GM12874 (cell line): ENCODE data around the gene FAM120B.

ENCODE experiments used
- TF ChIP-seq, protein P1 (sequence below): IDR thresholded peaks from 2 replicates; pipeline ENCODE4 v1.5.1; 2011; ENCODE audit warnings: low read depth, mild to moderate bottlenecking, control low read depth, low read length, moderate library complexity; ENCODE audit not compliant: insufficient read depth

Gene FAM120B

DNA sequence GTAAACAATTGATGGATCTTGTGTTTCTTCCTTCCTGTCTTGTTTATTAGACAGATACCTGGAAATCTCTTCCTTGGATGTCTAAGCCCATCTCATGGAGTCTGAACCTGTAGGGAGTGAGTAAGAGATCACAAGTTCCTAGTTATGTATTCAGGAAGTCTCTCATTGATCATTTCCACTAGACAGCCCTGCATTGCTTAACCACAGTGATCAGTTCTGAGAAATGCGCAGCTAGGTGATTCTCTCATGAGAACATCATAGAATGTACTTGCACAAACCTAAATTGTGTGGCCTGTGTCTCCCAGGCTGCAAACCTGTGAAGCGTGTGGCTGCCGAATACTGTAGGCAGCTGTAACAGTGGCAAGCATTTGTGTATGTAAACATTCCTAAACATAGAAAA lies 39.1 kb downstream of the FAM120B start:
- TF ChIP-seq, protein P1, sequence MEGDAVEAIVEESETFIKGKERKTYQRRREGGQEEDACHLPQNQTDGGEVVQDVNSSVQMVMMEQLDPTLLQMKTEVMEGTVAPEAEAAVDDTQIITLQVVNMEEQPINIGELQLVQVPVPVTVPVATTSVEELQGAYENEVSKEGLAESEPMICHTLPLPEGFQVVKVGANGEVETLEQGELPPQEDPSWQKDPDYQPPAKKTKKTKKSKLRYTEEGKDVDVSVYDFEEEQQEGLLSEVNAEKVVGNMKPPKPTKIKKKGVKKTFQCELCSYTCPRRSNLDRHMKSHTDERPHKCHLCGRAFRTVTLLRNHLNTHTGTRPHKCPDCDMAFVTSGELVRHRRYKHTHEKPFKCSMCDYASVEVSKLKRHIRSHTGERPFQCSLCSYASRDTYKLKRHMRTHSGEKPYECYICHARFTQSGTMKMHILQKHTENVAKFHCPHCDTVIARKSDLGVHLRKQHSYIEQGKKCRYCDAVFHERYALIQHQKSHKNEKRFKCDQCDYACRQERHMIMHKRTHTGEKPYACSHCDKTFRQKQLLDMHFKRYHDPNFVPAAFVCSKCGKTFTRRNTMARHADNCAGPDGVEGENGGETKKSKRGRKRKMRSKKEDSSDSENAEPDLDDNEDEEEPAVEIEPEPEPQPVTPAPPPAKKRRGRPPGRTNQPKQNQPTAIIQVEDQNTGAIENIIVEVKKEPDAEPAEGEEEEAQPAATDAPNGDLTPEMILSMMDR, result no peak

DNA sequence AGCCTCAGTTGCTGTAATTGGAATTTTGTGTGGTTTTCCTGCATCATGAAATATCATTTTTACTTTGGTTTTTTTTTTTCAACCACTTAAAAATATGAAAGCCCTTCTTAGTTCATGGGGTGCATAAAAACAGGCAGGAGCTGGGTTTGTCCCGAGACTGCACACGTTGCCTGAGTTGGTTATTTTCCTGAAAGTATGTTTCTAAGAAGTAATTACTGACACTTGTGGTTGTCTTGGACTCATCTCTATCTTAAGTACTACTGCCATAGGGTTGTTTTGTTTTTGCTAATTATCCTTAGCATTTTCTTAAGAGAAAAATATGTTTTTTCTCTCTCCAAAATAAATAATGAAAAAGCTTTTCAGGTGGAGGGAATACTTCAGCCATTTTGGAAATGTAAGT lies 40.1 kb downstream of the FAM120B start:
- TF ChIP-seq, protein P1, result no peak

DNA sequence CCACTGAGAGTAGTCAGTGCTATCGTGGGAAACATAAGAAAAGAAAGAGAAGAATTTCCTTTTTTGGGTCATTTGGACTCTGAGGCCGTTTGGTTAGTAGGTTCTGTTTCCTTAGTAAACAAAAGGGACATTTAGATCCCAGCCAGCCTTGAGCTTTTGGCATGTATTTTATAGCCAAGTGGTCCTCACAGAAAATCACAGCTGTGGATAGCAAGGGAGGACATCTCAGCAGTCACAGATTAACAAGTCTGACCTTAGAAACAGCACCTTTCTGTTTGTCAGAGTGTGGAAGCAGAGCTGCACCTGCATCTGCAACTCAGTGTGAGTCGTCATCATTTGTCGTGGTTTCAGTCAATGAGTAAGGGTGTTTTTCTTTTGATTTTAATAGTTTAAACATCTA lies 40.5 kb downstream of the FAM120B start:
- TF ChIP-seq, protein P1, result no peak

DNA sequence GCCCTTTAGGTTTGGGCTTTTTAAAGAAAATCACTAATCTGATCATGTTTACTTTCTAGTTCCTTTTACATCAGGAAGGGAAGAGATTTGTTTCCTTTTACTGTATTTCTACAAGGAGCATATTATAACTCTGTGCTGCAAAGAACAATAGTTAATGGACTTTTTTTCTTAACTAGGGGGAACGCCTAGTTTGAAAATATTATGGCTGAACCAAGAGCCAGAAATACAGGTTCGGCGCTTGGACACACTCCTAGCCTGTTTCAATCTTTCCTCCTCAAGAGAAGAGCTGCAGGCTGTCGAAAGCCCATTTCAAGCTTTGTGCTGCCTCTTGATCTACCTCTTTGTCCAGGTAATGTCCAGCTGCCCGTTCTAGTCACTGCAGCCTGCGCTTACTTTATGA lies 41.4 kb downstream of the FAM120B start:
- TF ChIP-seq, protein P1, result no peak

DNA sequence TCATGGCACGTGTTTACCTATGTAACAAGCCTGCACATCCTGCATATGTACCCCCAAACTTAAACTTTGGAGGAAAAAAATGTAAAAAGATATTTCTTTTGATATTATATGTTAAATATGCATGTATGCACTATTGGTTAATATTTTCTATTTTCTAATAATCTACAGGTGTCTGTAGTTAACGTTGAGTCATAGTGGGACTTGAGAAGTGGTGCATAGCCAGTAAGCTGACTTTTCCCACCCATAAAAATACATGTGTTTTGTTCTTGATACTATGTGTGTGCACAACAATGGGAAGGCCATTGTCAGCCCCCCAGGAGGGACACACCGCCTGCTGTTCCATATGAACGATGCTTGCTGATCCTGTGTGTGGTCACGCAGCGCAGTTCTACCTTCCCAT lies 49.1 kb downstream of the FAM120B start:
- TF ChIP-seq, protein P1, result no peak

DNA sequence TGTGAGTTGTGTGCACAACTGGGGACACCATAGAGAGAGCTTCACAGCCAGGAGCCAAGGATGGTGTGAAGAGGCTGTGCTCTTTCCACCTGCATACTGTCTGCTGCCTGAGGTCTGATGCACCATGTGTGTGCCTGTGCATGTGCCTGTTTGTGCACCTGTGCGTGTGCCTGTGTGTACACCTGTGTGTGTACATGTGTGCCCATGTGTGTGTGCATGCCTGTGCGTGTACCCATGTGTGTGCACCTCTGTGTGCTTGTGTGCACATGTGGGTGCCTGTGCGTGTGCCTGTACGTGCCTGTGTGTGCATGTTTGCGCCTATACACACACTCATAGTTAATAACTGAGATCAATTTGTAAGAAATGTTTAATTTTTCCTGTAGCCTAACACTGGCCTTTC lies 51.3 kb downstream of the FAM120B start:
- TF ChIP-seq, protein P1, result no peak

DNA sequence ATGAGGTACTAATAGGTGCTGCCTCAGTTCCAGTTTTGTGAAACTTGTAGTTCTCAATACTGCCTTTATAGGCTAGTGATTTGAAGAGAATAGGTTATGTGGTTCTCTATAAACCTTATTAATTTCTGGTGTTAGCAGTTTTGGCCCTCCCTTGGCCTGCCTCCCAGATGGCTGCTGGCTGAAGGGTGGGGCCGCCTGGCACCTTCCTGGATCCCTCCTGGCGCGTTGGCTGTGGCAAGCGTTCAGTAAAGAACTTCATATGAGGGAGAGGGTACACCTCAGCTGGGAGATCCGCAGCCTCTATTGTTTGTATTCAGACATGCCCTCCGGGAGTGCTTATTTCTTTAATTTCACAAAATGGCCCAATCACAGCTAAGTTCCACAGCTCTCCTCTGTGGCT lies 51.9 kb downstream of the FAM120B start:
- TF ChIP-seq, protein P1, result no peak

DNA sequence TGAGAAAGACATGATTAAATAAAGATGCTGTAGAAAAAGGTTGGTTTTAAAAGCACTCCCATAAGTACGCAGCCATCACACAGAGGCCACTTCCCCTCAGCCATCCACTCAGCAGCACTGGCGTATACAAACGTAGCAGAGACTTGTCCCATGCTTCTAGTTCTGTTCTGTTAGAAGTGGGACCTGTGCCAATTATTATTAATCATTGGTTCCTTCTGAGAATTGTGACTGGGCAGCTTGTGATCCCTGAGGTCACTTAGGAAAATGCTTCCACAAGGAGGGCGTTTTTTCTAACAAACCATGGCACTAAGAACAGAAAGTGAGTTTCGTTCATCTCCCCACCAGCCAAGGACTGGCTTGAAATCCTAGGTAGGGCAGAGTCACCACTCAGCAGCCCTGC lies 53.9 kb downstream of the FAM120B start:
- TF ChIP-seq, protein P1, result no peak
